Left lobe of liver (tissue), 2 donors: ENCODE measurements around the gene UBAP1L. TPM values are rescaled to one million over a fixed set of nuclear protein-coding genes. Genes with fewer than 3 reads are reported as not detected.
A peak's percentile ranks its signal among the peaks of the same experiment; 100 is the strongest.

Experiments
- ATAC-seq: fragments of 200-7000 bp; cut with Tn5 transposase; one replicate; pipeline ENCODE4 v1.9.1; 2020; ENCODE audit warnings: mild to moderate bottlenecking, moderate library complexity
- DNase-seq: peaks from one replicate; pipeline ENCODE4 v3.0.0-alpha.2; 2020; ENCODE audit warnings: low spot score
- total RNA-seq: library from RNA; stranded (reverse); gene quantifications from one replicate; pipeline ENCODE4 v1.2.1, GENCODE V29; 2021
- donor health status: DM: no; HTN: no; CAD: no; lungs with moderate emphysema.
- donor health status: DM: no; HTN: yes; CAD: no.

UBAP1L gene
- total RNA-seq, 1 donor from 2014 or later, result 5.5 TPM

DNA sequence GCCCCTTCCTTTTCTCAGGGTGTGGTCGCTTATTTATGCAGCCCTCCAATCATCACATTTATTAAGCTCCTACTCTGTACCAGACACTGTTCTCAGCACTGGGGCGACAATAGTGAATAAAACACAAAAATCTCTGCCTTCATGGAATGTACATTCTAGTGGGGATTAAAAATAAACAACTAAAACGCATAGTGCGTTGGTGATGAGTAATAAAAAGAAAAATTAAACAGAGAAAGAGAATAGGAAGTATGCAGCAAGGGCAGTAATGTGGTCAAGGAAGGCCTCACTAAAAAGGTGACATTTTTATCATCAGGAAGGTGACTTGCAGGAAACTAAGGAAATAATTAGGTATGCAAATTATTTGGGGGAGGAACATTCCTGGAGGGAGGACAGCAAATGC is 64.7 kb downstream of the UBAP1L start:
- ATAC-seq (no peak), DNase-seq (no peak)

- ATAC-seq (no peak), DNase-seq (peak; percentile 63)
These were observed 65.6 kb downstream of the UBAP1L start for GRCh38 chr15:65049418-65049840.

DNA sequence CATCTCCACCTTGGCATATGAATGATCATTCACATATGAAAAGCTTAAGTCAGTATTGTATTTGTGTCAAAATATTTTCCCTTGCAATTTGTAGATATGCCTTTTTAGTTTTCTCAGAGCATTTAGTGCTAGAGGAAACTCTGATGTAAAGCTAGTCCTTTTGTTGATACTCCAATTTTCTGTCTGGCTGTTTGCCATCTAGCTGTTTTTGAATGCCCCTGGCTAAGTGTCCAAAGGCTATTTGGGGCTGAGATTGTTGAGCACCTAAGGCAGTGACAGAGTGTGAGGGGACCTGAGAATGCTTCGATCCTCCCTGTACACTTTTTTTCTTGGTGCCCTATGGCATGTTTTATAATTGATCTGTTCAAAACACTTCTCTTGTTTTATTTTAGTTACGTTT is 66.8 kb downstream of the UBAP1L start:
- no peak for DNase-seq
- ATAC-seq, result no peak

DNA sequence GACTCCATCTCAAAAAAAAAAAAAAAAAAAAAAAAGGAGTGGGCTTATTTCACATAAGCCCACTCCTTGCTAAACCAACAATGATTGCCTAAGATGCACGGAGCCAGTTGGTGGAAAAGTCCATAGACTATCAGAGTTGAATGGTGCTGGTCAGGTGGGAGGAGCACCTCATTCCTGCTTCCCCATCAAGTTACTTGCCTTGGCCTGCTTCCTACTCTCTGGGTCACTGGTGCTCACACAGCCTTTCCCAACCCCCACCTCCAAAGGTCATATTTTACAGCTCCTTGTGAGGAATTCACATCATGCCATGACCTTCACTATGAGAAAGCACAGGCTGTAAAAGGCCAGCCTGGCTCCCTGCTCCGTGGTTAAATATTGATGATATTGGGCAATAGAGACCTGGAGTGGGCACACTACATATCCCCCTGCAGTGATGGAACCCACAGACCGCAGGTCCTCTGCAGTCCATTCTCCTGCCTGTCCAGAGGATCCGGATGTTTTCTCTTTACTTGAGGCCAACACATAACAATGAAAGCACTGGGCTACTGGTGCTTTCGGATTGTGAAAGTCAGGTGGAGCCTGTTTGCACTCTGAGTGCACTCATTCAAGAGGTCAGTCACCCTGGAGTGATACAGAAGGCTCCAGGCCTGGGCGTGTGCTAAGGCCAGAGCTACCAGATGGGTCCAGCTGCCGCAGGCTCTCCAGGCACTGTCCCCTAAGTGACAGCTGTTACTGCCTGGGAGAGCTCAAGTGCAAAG is 70.1 kb downstream of the UBAP1L start, which contains the start of gene SLC51B:
SLC51B (plus strand) TSS at position 664 of the 758 bp plus-strand sequence. CDS start 4,618 bp downstream, outside the sequence.
- DNase-seq (peak; percentile 84), ATAC-seq (peak; percentile 94)

GRCh38 chr15:65044218-65044617 is 70.8 kb downstream of the UBAP1L start:
- ATAC-seq (peak; percentile 66), DNase-seq (peak; percentile 69)

DNA sequence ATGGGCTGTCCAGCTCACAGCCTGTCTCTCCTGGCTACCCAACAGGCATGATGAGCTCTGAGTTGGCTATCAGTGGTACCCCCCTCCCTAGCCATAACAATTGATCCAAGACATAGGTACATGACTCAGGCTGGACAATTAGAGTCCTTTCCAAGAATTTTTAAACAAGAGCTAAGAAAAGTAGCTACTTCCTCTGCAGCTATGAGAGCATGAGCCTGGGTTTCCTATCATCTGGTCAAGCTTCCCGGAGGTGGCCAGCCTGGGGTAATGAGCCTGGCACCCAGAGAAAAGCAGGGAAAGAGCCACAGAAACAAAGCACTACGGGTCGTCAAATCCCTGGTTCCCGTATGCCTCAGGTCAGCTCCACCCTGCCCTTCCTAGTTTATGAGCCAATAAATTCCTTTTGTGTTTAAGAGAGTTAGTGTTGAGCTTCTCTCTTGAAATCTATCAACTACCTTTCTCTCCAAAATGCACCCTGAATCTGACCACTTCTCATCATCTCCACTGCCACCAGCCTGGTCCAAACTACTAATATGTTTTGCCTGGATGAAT is 72.1 kb downstream of the UBAP1L start:
- DNase-seq (no peak), ATAC-seq (no peak)

Other genes with a start within 250 kb of the UBAP1L start
- gene ANKDD1A, start 203.3 kb downstream of the UBAP1L start, total RNA-seq, result 0.38 TPM
- 35.7 TPM for gene SPG21, start 125.3 kb downstream of the UBAP1L start, total RNA-seq
- 9.9 TPM for gene MTFMT, start 85.6 kb downstream of the UBAP1L start, total RNA-seq
- gene SLC51B, start 69.8 kb downstream of the UBAP1L start, total RNA-seq, result 0.75 TPM
- 0.15 TPM for gene RASL12, start 47.2 kb downstream of the UBAP1L start, total RNA-seq
- gene KBTBD13, start 38.5 kb downstream of the UBAP1L start, total RNA-seq, result not detected
- 9.7 TPM for gene PDCD7, start 18.6 kb upstream of the UBAP1L start, total RNA-seq
- gene CLPX, start 70.1 kb upstream of the UBAP1L start, total RNA-seq, result 76.2 TPM
- 1.3 TPM for gene CILP, start 96.3 kb upstream of the UBAP1L start, total RNA-seq
- 9.8 TPM for gene PARP16, start 171.7 kb upstream of the UBAP1L start, total RNA-seq
- gene RNU5A-1, start 180.9 kb upstream of the UBAP1L start, total RNA-seq, result not detected
- gene RNU5B-1, start 189.5 kb upstream of the UBAP1L start, total RNA-seq, result not detected